IPS-NIHi7 (cell line): ENCODE data around the gene CYTH3.
"Not testable (repeated sequence)": the region's sequence is repeated elsewhere in the genome, so short reads cannot be mapped to it uniquely, and the experiment has no call there.

Source experiments
- DNase-seq: peaks from one replicate; pipeline ENCODE4 v3.0.0; 2012; ENCODE audit warnings: mixed read lengths; ENCODE audit errors: extremely low spot score

CYTH3 gene

GRCh38 chr7:6154542-6155404 is 117.7 kb downstream of the CYTH3 start:
- no peak for DNase-seq

GRCh38 chr7:6153646-6154541 is 118.5 kb downstream of the CYTH3 start:
- no peak for DNase-seq

GRCh38 chr7:6151994-6152735 is 120.3 kb downstream of the CYTH3 start:
- no peak for DNase-seq

DNA sequence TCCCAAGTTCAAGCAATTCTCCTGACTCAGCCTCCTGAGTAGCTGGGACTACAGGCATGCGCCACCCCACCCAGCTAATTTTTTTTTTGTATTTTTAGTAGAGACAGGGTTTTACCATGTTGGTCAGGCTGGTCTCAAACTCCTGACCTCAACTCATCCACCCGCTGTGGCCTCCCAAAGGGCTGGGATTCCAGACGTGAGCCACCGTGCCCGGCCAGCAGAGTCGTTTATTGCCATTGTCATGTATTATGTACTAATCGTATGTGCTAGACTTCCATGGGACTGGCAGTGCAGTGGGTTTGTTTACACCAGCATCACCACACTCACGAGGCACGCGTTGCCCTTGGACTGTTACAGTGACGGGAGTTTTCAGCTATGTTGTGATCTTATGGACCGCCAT is 120.9 kb downstream of the CYTH3 start:
- not testable (repeated sequence) for DNase-seq

DNA sequence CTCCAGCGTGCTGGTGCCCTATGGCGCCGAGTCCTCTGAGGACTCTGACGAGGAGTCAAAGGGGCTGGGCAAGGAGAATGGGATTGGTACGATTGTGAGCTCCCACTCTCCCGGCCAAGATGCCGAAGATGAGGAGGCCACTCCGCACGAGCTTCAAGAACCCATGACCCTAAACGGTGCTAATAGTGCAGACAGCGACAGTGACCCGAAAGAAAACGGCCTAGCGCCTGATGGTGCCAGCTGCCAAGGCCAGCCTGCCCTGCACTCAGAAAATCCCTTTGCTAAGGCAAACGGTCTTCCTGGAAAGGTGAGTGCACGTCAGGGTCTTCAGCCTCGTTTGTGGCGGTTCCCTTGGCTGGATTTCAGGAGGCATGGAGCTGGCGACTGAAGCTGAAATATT is 122.4 kb downstream of the CYTH3 start:
- no peak for DNase-seq

GRCh38 chr7:6148724-6149360 is 123.6 kb downstream of the CYTH3 start:
- no peak for DNase-seq

DNA sequence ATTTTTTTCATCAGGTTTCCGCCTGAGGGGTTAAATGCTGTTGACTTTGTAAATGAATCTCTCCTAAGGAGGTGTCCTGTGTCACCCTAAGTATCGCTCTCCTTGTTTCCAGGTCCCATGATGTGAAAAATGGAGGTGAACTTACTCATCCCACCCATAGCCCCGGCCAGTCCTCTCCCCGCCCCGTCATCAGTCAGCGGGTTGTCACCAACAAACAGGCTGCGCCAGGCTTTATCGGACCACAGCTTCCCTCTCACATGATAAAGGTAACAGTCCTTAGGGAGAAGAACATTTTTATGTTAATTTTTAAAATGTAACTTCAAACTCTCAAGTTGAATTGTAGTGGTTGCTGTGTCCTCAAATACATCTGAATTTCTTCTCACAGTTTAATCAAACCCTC is 124.8 kb downstream of the CYTH3 start:
- DNase-seq: no peak

DNA sequence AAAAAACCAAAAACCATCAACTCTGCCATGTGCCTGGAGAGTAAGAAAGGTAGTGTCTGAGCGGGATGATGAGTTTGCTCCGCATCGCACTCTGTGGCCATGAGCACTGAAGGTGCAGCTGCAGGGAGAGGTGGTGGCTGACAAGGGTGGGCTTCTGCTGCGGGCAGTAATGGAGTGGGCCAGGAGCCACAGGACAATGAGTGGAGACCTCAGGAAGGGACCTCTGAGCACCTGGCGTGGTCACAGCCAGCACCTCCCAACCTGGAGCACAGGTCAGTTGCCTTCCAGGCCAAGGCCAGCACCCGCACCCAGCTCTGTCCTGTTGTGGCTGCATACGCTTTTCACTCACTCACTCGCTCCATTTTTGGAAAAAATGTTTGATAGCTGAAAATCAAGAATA is 125.8 kb downstream of the CYTH3 start:
- no peak for DNase-seq

- no peak for DNase-seq
These were observed 128.4 kb downstream of the CYTH3 start for GRCh38 chr7:6143997-6144396.

DNA sequence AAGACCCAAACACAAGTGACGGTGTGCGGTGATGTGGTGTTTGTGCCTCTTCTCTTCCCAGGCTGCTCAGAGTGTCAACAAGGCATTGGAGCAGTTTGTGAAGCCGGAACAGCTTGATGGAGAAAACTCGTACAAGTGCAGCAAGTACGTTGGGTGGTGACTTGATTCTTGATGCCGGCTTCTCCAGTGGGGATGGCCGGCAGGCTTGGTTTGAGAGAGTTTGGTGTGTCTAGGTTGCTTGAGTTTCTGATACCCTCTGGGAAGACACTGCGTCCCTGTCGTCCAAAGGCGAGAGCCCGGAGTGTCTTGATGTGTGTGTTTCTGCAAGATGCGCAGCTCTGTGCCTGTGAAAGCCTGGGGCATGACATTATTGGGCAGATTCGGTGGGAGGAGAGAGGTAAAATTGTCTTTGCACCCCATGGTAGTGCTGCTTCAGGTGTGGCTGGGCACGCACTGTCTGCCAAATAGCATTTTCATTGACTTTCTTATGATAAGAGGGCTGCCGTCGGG is 129.5 kb downstream of the CYTH3 start:
- no peak for DNase-seq

GRCh38 chr7:6139189-6139996 is 133.0 kb downstream of the CYTH3 start:
- no peak for DNase-seq

DNA sequence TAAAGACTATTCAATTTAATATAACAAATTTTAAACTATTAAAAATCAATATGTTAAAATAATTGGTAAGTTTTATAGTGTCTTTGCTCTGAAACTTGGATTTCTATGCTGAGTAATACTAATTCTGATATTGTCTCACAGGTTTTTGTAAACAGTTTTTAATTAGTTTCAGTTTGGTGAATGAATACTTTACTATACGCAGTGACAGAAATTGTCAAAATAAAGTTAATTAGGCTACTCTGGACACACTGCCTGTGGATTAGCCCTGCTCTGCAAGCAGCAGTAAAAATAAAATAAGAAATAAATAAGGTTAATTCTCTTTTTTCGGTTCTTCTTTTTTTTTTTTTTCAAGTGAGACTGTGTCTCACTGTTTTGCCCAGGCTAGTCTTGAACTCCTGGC is 135.9 kb downstream of the CYTH3 start:
- no peak for DNase-seq

- no peak for DNase-seq
These were observed 139.2 kb downstream of the CYTH3 start for GRCh38 chr7:6133249-6133648.

- DNase-seq: no peak
These were observed 142.3 kb downstream of the CYTH3 start for GRCh38 chr7:6130007-6130587.

- no peak for DNase-seq
These were observed 144.2 kb downstream of the CYTH3 start for GRCh38 chr7:6128205-6128604.

- DNase-seq: no peak
These were observed 145.3 kb downstream of the CYTH3 start for GRCh38 chr7:6127110-6127490.

- DNase-seq: no peak
These were observed 148.6 kb downstream of the CYTH3 start for GRCh38 chr7:6123843-6124242.

DNA sequence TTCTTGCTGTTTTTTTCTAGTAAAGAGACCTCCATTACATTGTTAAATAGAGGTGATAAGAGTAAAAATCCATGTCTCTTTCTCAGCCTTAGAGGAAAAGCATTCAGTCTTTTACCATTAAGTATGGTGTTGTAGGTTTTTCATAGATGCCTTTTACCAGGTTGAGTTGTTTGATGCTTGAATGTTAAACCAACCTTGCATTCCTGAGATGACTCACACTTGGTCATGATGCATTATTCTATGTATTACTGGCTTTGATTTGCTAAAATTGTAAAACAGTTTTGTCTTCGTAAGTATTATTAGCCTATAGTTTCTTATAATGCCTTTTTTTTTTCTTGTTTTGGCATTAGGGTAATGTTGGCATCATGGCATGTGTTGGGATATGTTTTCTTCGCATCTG is 151.3 kb downstream of the CYTH3 start:
- DNase-seq: no peak

DNA sequence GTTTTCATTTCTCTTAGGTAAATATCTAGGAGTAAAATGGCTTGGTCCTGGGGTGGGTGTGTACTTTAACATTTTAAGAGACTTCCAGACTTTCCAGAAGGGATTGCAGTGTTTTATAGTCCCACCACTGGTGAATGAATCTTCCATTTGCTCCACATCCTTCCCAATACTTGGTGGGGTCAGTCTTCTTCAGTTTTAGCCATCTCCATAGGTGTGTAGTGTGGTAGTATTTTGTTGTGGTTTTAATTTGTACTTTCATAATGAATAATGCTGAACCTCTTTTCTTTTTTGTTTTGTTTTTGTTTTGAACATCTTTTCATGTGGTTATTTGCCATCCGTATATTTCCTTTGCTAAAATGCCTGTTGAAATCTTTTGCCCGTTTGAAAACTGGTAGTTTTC is 154.9 kb downstream of the CYTH3 start:
- no peak for DNase-seq

DNA sequence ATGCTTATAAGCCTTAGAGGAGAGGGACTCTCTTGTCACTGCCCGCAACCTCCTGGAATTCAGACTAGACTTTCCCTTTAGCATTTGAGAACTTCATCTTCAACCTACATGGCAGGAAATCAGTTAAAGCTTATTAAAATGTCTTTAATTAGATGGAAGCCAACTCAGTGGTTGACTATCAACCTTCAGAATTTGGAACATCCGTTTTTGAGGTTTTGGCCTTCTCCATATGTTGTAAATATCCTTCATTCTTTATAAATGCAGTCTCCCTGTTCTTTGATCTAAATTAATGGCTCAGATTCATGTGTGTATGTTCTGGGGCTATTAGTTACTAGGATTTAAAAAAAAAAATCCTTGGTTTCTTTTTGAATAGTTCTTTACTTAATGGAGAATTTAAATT is 156.2 kb downstream of the CYTH3 start:
- DNase-seq: no peak
